ENCODE measurements around the gene VPS18. TPM values are rescaled to one million over a fixed set of nuclear protein-coding genes. Genes with fewer than 3 reads are reported as not detected.
A peak's percentile ranks its signal among the peaks of the same experiment; 100 is the strongest.
"Not testable (repeated sequence)": the region's sequence is repeated elsewhere in the genome, so short reads cannot be mapped to it uniquely, and the experiment has no call there.

VPS18 gene
- total and polyA plus RNA-seq, 2 experiments from 2014 or later: 5.9 to 42.5 TPM

DNA sequence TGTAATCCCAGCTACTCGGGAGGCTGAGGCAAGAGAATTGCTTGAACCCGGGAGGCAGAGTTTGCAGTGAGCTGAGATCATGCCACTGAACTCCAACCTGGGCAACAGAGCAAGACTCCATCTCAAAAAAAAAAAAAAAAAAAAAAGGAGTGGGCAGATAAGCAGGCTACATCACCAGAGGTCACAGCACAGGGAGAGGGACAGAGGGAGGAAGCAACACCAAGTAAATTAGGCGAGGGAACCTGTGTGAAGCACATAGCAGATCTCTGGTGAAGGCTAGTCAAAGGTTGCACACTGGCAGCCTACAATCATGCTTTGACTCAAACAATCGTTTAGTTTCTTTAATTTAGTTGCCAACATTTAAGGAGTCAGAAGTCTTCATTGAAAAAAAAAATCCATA, 33.1 kb upstream of the VPS18 start:
- H3K4me1 ChIP-seq (ENCODE audit: insufficient read depth); H2AFZ ChIP-seq; H3K4me3 Mint-ChIP-seq; H3K4me3 ChIP-seq; H3K9me3 Mint-ChIP-seq; H3K27ac Mint-ChIP-seq; H3K79me2 ChIP-seq (replicated peaks; ENCODE audit: insufficient read depth); H4K20me1 ChIP-seq (replicated peaks; ENCODE audit: insufficient read depth); DNase-seq (ENCODE audit: low spot score); H3K4me2 ChIP-seq; ATAC-seq; H3K36me3 ChIP-seq (ENCODE audit: insufficient read depth); H3K27me3 ChIP-seq (ENCODE audit: insufficient read depth); H3K9me2 ChIP-seq (ENCODE audit: insufficient read depth); H3K27ac ChIP-seq (ENCODE audit: low read depth): not testable (repeated sequence)
- Mint-ChIP-seq H3K36me3 (ENCODE audit: low read depth) (peaks cover 25% of the 10 kb centered on the region), H3K4me1 (peaks cover 27% of the 10 kb centered on the region), H3K27me3 (ENCODE audit: insufficient read depth, low read depth, poor library complexity) (peaks cover 13% of the 10 kb centered on the region)
- peaks cover 17% of the 10 kb centered on the region for H3F3A ChIP-seq (replicated peaks; ENCODE audit: low read depth)

GRCh38 chr15:40863660-40864270, 30.5 kb upstream of the VPS18 start:
- Histone ChIP-seq H3K27ac (ENCODE audit: low read depth) (no peak overlapping the region), H2AFZ (no peak overlapping the region), H3K4me2 (no peak overlapping the region), H3F3A (replicated peaks; ENCODE audit: low read depth) (peaks cover 5% of the 10 kb centered on the region; the same call in 1 of the 2 replicates), H3K27me3 (ENCODE audit: insufficient read depth) (no peaks in the 10 kb centered on the region), H3K36me3 (ENCODE audit: insufficient read depth) (no peaks in the 10 kb centered on the region), H3K4me3 (no peak overlapping the region), H3K4me1 (ENCODE audit: insufficient read depth) (no peaks in the 10 kb centered on the region; the same call in 1 of the 2 replicates), H3K9me2 (ENCODE audit: insufficient read depth) (no peaks in the 10 kb centered on the region), H3K79me2 (replicated peaks; ENCODE audit: insufficient read depth) (no peaks in the 10 kb centered on the region), H4K20me1 (replicated peaks; ENCODE audit: insufficient read depth) (no peaks in the 10 kb centered on the region)
- DNase-seq (ENCODE audit: low spot score) (no peak), ATAC-seq (no peak)
- Mint-ChIP-seq H3K27ac (0 out of 2 replicates have a peak overlapping the region, but pooled peaks have one; percentile 56), H3K4me3 (no peak overlapping the region), H3K36me3 (ENCODE audit: low read depth) (peaks cover 3% of the 10 kb centered on the region), H3K9me3 (no peaks in the 10 kb centered on the region), H3K27me3 (ENCODE audit: insufficient read depth, low read depth, poor library complexity) (peaks cover 5% of the 10 kb centered on the region), H3K4me1 (peaks cover 12% of the 10 kb centered on the region; the same call in 2 of the 3 replicates)
- TF ChIP-seq ZNF462 (CRISPR knock-in tag; IDR thresholded peaks at IDR 0.05) (no peak), POLR2AphosphoS5 (IDR thresholded peaks at IDR 0.05; ENCODE audit: low read depth) (no peak), ZNF114 (CRISPR knock-in tag; IDR thresholded peaks at IDR 0.05) (no peak), ZNF331 (CRISPR knock-in tag; IDR thresholded peaks at IDR 0.05; ENCODE audit: low read depth) (no peak), CREB1 (CRISPR knock-in tag; IDR thresholded peaks at IDR 0.05; ENCODE audit: low read depth) (no peak)
- TF ChIP-seq, protein P1, sequence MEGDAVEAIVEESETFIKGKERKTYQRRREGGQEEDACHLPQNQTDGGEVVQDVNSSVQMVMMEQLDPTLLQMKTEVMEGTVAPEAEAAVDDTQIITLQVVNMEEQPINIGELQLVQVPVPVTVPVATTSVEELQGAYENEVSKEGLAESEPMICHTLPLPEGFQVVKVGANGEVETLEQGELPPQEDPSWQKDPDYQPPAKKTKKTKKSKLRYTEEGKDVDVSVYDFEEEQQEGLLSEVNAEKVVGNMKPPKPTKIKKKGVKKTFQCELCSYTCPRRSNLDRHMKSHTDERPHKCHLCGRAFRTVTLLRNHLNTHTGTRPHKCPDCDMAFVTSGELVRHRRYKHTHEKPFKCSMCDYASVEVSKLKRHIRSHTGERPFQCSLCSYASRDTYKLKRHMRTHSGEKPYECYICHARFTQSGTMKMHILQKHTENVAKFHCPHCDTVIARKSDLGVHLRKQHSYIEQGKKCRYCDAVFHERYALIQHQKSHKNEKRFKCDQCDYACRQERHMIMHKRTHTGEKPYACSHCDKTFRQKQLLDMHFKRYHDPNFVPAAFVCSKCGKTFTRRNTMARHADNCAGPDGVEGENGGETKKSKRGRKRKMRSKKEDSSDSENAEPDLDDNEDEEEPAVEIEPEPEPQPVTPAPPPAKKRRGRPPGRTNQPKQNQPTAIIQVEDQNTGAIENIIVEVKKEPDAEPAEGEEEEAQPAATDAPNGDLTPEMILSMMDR (conservative IDR thresholded peaks at IDR 0.05; ENCODE audit: low read depth in 2 of 2): no peak
- TF ChIP-seq, protein P2, sequence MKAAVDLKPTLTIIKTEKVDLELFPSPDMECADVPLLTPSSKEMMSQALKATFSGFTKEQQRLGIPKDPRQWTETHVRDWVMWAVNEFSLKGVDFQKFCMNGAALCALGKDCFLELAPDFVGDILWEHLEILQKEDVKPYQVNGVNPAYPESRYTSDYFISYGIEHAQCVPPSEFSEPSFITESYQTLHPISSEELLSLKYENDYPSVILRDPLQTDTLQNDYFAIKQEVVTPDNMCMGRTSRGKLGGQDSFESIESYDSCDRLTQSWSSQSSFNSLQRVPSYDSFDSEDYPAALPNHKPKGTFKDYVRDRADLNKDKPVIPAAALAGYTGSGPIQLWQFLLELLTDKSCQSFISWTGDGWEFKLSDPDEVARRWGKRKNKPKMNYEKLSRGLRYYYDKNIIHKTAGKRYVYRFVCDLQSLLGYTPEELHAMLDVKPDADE (IDR thresholded peaks at IDR 0.05): no peak
- TF ChIP-seq, protein P3, sequence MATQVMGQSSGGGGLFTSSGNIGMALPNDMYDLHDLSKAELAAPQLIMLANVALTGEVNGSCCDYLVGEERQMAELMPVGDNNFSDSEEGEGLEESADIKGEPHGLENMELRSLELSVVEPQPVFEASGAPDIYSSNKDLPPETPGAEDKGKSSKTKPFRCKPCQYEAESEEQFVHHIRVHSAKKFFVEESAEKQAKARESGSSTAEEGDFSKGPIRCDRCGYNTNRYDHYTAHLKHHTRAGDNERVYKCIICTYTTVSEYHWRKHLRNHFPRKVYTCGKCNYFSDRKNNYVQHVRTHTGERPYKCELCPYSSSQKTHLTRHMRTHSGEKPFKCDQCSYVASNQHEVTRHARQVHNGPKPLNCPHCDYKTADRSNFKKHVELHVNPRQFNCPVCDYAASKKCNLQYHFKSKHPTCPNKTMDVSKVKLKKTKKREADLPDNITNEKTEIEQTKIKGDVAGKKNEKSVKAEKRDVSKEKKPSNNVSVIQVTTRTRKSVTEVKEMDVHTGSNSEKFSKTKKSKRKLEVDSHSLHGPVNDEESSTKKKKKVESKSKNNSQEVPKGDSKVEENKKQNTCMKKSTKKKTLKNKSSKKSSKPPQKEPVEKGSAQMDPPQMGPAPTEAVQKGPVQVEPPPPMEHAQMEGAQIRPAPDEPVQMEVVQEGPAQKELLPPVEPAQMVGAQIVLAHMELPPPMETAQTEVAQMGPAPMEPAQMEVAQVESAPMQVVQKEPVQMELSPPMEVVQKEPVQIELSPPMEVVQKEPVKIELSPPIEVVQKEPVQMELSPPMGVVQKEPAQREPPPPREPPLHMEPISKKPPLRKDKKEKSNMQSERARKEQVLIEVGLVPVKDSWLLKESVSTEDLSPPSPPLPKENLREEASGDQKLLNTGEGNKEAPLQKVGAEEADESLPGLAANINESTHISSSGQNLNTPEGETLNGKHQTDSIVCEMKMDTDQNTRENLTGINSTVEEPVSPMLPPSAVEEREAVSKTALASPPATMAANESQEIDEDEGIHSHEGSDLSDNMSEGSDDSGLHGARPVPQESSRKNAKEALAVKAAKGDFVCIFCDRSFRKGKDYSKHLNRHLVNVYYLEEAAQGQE (IDR thresholded peaks at IDR 0.05; ENCODE audit: unreplicated experiment): no peak
